Measurements from ENCODE around the gene GPRIN2.

GPRIN2 gene

GRCh38 chr10:46524472-46525176, 31.8 kb downstream of the GPRIN2 start:
- DNase-seq (ENCODE audit: low read depth, low spot score) = no peak
- no peaks in the 10 kb centered on the region for H3K36me3 ChIP-seq (ENCODE audit: insufficient read depth, insufficient read length, low read length)
- H3K9ac ChIP-seq (ENCODE audit: insufficient read length, low read depth) = no peak overlapping the region
- H3K4me1 ChIP-seq (ENCODE audit: insufficient read depth, insufficient read length) = peaks cover 4% of the 10 kb centered on the region
- H3K9me3 ChIP-seq (ENCODE audit: insufficient read depth, low read length) = no peaks in the 10 kb centered on the region
- H3K4me3 ChIP-seq (ENCODE audit: insufficient read length, low read depth) = no peak overlapping the region
- TF ChIP-seq SUZ12 (IDR thresholded peaks at IDR 0.05; ENCODE audit: extremely low read depth, insufficient read depth, insufficient read length) (no peak), YY1 (IDR thresholded peaks at IDR 0.05; ENCODE audit: insufficient read depth, insufficient read length) (no peak), ZNF274 (IDR thresholded peaks at IDR 0.05; ENCODE audit: low read depth, low read length) (no peak)
- H3K27me3 ChIP-seq (ENCODE audit: insufficient read depth, insufficient read length) = no peaks in the 10 kb centered on the region

GRCh38 chr10:46523962-46524471, 32.4 kb downstream of the GPRIN2 start:
- no peak for TF ChIP-seq YY1 (IDR thresholded peaks at IDR 0.05; ENCODE audit: insufficient read depth, insufficient read length)
- no peak for TF ChIP-seq SUZ12 (IDR thresholded peaks at IDR 0.05; ENCODE audit: extremely low read depth, insufficient read depth, insufficient read length)
- no peak for TF ChIP-seq ZNF274 (IDR thresholded peaks at IDR 0.05; ENCODE audit: low read depth, low read length)
- Histone ChIP-seq H3K4me1 (ENCODE audit: insufficient read depth, insufficient read length) (peaks cover 4% of the 10 kb centered on the region), H3K27me3 (ENCODE audit: insufficient read depth, insufficient read length) (no peaks in the 10 kb centered on the region), H3K9ac (ENCODE audit: insufficient read length, low read depth) (no peak overlapping the region), H3K4me3 (ENCODE audit: insufficient read length, low read depth) (no peak overlapping the region), H3K36me3 (ENCODE audit: insufficient read depth, insufficient read length, low read length) (no peaks in the 10 kb centered on the region), H3K9me3 (ENCODE audit: insufficient read depth, low read length) (no peaks in the 10 kb centered on the region)
- DNase-seq (ENCODE audit: low read depth, low spot score) = no peak

- Histone ChIP-seq H3K4me3 (ENCODE audit: insufficient read length, low read depth) (no peak overlapping the region), H3K9me3 (ENCODE audit: insufficient read depth, low read length) (no peaks in the 10 kb centered on the region), H3K36me3 (ENCODE audit: insufficient read depth, insufficient read length, low read length) (no peaks in the 10 kb centered on the region), H3K9ac (ENCODE audit: insufficient read length, low read depth) (no peak overlapping the region), H3K4me1 (ENCODE audit: insufficient read depth, insufficient read length) (peaks cover 4% of the 10 kb centered on the region), H3K27me3 (ENCODE audit: insufficient read depth, insufficient read length) (no peaks in the 10 kb centered on the region)
- TF ChIP-seq SUZ12 (IDR thresholded peaks at IDR 0.05; ENCODE audit: extremely low read depth, insufficient read depth, insufficient read length) = no peak
- TF ChIP-seq ZNF274 (IDR thresholded peaks at IDR 0.05; ENCODE audit: low read depth, low read length) = no peak
- TF ChIP-seq YY1 (IDR thresholded peaks at IDR 0.05; ENCODE audit: insufficient read depth, insufficient read length) = no peak
- DNase-seq (ENCODE audit: low read depth, low spot score) = no peak
Measured at GRCh38 chr10:46523119-46523961, 33.1 kb downstream of the GPRIN2 start.

- DNase-seq (ENCODE audit: low read depth, low spot score) = no peak
- no peaks in the 10 kb centered on the region for H3K27me3 ChIP-seq (ENCODE audit: insufficient read depth, insufficient read length)
- TF ChIP-seq YY1 (IDR thresholded peaks at IDR 0.05; ENCODE audit: insufficient read depth, insufficient read length) = no peak
- H3K4me1 ChIP-seq (ENCODE audit: insufficient read depth, insufficient read length) = peaks cover 4% of the 10 kb centered on the region
- H3K36me3 ChIP-seq (ENCODE audit: insufficient read depth, insufficient read length, low read length) = no peaks in the 10 kb centered on the region
- H3K9ac ChIP-seq (ENCODE audit: insufficient read length, low read depth) = no peak overlapping the region
- H3K9me3 ChIP-seq (ENCODE audit: insufficient read depth, low read length) = no peaks in the 10 kb centered on the region
- no peak overlapping the region for H3K4me3 ChIP-seq (ENCODE audit: insufficient read length, low read depth)
Measured at GRCh38 chr10:46522295-46523118, 34.0 kb downstream of the GPRIN2 start.

- no peaks in the 10 kb centered on the region for H3K36me3 ChIP-seq (ENCODE audit: insufficient read depth, insufficient read length, low read length)
- TF ChIP-seq YY1 (IDR thresholded peaks at IDR 0.05; ENCODE audit: insufficient read depth, insufficient read length) (no peak), ZNF274 (IDR thresholded peaks at IDR 0.05; ENCODE audit: low read depth, low read length) (no peak), SUZ12 (IDR thresholded peaks at IDR 0.05; ENCODE audit: extremely low read depth, insufficient read depth, insufficient read length) (no peak)
- H3K4me3 ChIP-seq (ENCODE audit: insufficient read length, low read depth) = no peak overlapping the region
- no peak for DNase-seq (ENCODE audit: low read depth, low spot score)
- no peaks in the 10 kb centered on the region for H3K9me3 ChIP-seq (ENCODE audit: insufficient read depth, low read length)
- no peak overlapping the region for H3K9ac ChIP-seq (ENCODE audit: insufficient read length, low read depth)
- H3K27me3 ChIP-seq (ENCODE audit: insufficient read depth, insufficient read length) = no peaks in the 10 kb centered on the region
- peaks cover 4% of the 10 kb centered on the region for H3K4me1 ChIP-seq (ENCODE audit: insufficient read depth, insufficient read length)
Measured at GRCh38 chr10:46520941-46521340, 35.5 kb downstream of the GPRIN2 start.

- Histone ChIP-seq H3K27me3 (ENCODE audit: insufficient read depth, insufficient read length) (no peaks in the 10 kb centered on the region), H3K9me3 (ENCODE audit: insufficient read depth, low read length) (no peaks in the 10 kb centered on the region), H3K4me1 (ENCODE audit: insufficient read depth, insufficient read length) (peaks cover 4% of the 10 kb centered on the region), H3K9ac (ENCODE audit: insufficient read length, low read depth) (no peak overlapping the region), H3K36me3 (ENCODE audit: insufficient read depth, insufficient read length, low read length) (no peaks in the 10 kb centered on the region), H3K4me3 (ENCODE audit: insufficient read length, low read depth) (no peak overlapping the region)
- no peak for TF ChIP-seq YY1 (IDR thresholded peaks at IDR 0.05; ENCODE audit: insufficient read depth, insufficient read length)
- no peak for TF ChIP-seq SUZ12 (IDR thresholded peaks at IDR 0.05; ENCODE audit: extremely low read depth, insufficient read depth, insufficient read length)
- no peak for TF ChIP-seq ZNF274 (IDR thresholded peaks at IDR 0.05; ENCODE audit: low read depth, low read length)
- no peak for DNase-seq (ENCODE audit: low read depth, low spot score)
Measured at GRCh38 chr10:46520381-46520780, 36.1 kb downstream of the GPRIN2 start.

Data from NT2/D1 (cell line).